Mesenchymal stem cell (in vitro differentiated cells and primary cell): ENCODE results near the gene IWS1.
A peak's percentile ranks its signal among the peaks of the same experiment; 100 is the strongest.
"Not testable (repeated sequence)": the region's sequence is repeated elsewhere in the genome, so short reads cannot be mapped to it uniquely, and the experiment has no call there.

Source experiments
- DNase-seq: peaks from one replicate; pipeline ENCODE4 v3.0.0-alpha.2; 2013
- H2AFZ ChIP-seq: one replicate; pipeline ENCODE4 v1.6.1; 2013; ENCODE audit warnings: low read depth, mild to moderate bottlenecking, control low read depth, inconsistent platforms, low read length, moderate library complexity
- H2AK5ac ChIP-seq: 2 replicates; pipeline ENCODE4 v1.6.1; 2013; ENCODE audit warnings: low read length, moderate library complexity, mild to moderate bottlenecking, inconsistent platforms; ENCODE audit not compliant: severe bottlenecking
- H2BK120ac ChIP-seq: one replicate; pipeline ENCODE4 v1.6.1; 2013; ENCODE audit warnings: low read depth, mild to moderate bottlenecking, inconsistent platforms, low read length, moderate library complexity
- H2BK12ac ChIP-seq, 2 experiments: one replicate each; pipeline ENCODE4 v1.6.1; 2013; ENCODE audit warnings: inconsistent platforms in 2 of 2, low read length in 2 of 2, mild to moderate bottlenecking in 2 of 2, moderate library complexity in 2 of 2, control low read depth in 1 of 2
- H2BK15ac ChIP-seq: one replicate; pipeline ENCODE4 v1.6.1; 2013; ENCODE audit warnings: mild to moderate bottlenecking, low read depth, inconsistent platforms; ENCODE audit not compliant: poor library complexity, severe bottlenecking
- H2BK5ac ChIP-seq: 2 replicates; pipeline ENCODE4 v1.6.1; 2013; ENCODE audit warnings: low read depth, mild to moderate bottlenecking, low read length, control low read depth, inconsistent platforms; ENCODE audit not compliant: poor library complexity, severe bottlenecking
- H3K14ac ChIP-seq, 2 experiments: one replicate each; pipeline ENCODE4 v1.6.1; 2013; ENCODE audit warnings: inconsistent platforms in 2 of 2, low read length in 2 of 2, control low read depth in 1 of 2, mild to moderate bottlenecking in 1 of 2, moderate library complexity in 1 of 2
- H3K18ac ChIP-seq, 2 experiments: one replicate each; pipeline ENCODE4 v1.6.1; 2013; ENCODE audit warnings: inconsistent platforms in 2 of 2, low read length in 2 of 2, control low read depth in 1 of 2, low read depth in 1 of 2, mild to moderate bottlenecking in 1 of 2
- H3K23ac ChIP-seq, 2 experiments: one replicate each; pipeline ENCODE4 v1.6.1; 2013; ENCODE audit warnings: inconsistent platforms in 2 of 2, low read length in 2 of 2, mild to moderate bottlenecking in 2 of 2, moderate library complexity in 2 of 2, control low read depth in 1 of 2
- H3K27ac ChIP-seq: 2 replicates; pipeline ENCODE4 v1.5.1; 2013; ENCODE audit warnings: mild to moderate bottlenecking, moderate library complexity, low read length, control low read depth, inconsistent platforms; ENCODE audit not compliant: poor library complexity, severe bottlenecking
- H3K27me3 ChIP-seq, 2 experiments: 2 replicates each; pipeline versions ENCODE4 v1.6.1 to v1.7.0; 2013; ENCODE audit warnings: low read length in 2 of 2, mild to moderate bottlenecking in 2 of 2, moderate library complexity in 2 of 2, control low read depth in 1 of 2, inconsistent platforms in 1 of 2; ENCODE audit not compliant: control insufficient read depth in 1 of 2, insufficient read depth in 1 of 2
- H3K36me3 ChIP-seq, 2 experiments: 2 replicates each; pipeline versions ENCODE4 v1.6.1 to v1.7.0; 2013; ENCODE audit warnings: low read length in 2 of 2, control low read depth in 1 of 2, inconsistent platforms in 1 of 2, low read depth in 1 of 2, mild to moderate bottlenecking in 1 of 2; ENCODE audit not compliant: insufficient read depth in 2 of 2, control insufficient read depth in 1 of 2
- H3K4ac ChIP-seq, 2 experiments: one replicate each; pipeline ENCODE4 v1.6.1; 2013; ENCODE audit warnings: inconsistent platforms in 2 of 2, low read length in 2 of 2, mild to moderate bottlenecking in 2 of 2, moderate library complexity in 2 of 2, control low read depth in 1 of 2, low read depth in 1 of 2
- H3K4me1 ChIP-seq: 2 replicates; pipeline ENCODE4 v1.6.1; 2013; ENCODE audit warnings: low read depth, low read length, control low read depth; ENCODE audit not compliant: control insufficient read depth, insufficient read depth
- H3K4me2 ChIP-seq: 2 replicates; pipeline ENCODE4 v1.6.1; 2013; ENCODE audit warnings: low read length, mild to moderate bottlenecking, inconsistent platforms; ENCODE audit not compliant: poor library complexity, severe bottlenecking
- H3K4me3 ChIP-seq, 2 experiments: 2 replicates each; pipeline versions ENCODE4 v1.5.1 to v1.7.0; 2013; ENCODE audit warnings: low read length in 2 of 2, mild to moderate bottlenecking in 2 of 2, control low read depth in 1 of 2, low read depth in 1 of 2; ENCODE audit not compliant: insufficient read depth in 1 of 2
- H3K79me1 ChIP-seq: replicated peaks from 2 replicates; pipeline ENCODE4 v1.6.1; 2013; ENCODE audit warnings: mild to moderate bottlenecking, control low read depth, low read length, inconsistent platforms; ENCODE audit not compliant: poor library complexity, severe bottlenecking
- H3K9ac ChIP-seq: 2 replicates; pipeline ENCODE4 v1.7.0; 2013; ENCODE audit warnings: mild to moderate bottlenecking, low read length, moderate library complexity
- H3K9me3 ChIP-seq: 2 replicates; pipeline ENCODE4 v1.7.0; 2013; ENCODE audit warnings: mild to moderate bottlenecking, low read length; ENCODE audit not compliant: control insufficient read depth
- H4K8ac ChIP-seq: one replicate; pipeline ENCODE4 v1.6.1; 2013; ENCODE audit warnings: inconsistent platforms, mild to moderate bottlenecking, low read length, moderate library complexity
- H4K91ac ChIP-seq: one replicate; pipeline ENCODE4 v1.6.1; 2013; ENCODE audit warnings: mild to moderate bottlenecking, low read length, inconsistent platforms
- WGBS: methylation state at CpG from one replicate; pipeline ENCODE4 v1.1.7; 2013; ENCODE audit warnings: mixed read lengths; 5-methylcytosine and 5-hydroxymethylcytosine counted together

IWS1 gene

GRCh38 chr2:127528487-127528886 lies 2.2 kb upstream of the IWS1 start:
- no peak overlapping the region for H2BK5ac ChIP-seq
- no peak overlapping the region for H2BK15ac ChIP-seq
- H3K23ac ChIP-seq, result no peak overlapping the region
- 57% methylated on average over 4 of the region's 4 CpGs for WGBS
- no peak overlapping the region for H3K9ac ChIP-seq
- H3K27ac ChIP-seq, result no peak overlapping the region
- H3K4me1 ChIP-seq, result peaks cover 5% of the 10 kb centered on the region
- peak overlapping the region; percentile 19 for H4K8ac ChIP-seq
- no peak overlapping the region for H3K4me2 ChIP-seq
- H3K27me3 ChIP-seq, result peaks cover 7 to 10% of the 10 kb centered on the region in 2 experiments
- no peak overlapping the region for H2AFZ ChIP-seq
- no peak for DNase-seq
- no peak overlapping the region for H2AK5ac ChIP-seq
- H3K18ac ChIP-seq, result no peak overlapping the region
- no peak overlapping the region for H4K91ac ChIP-seq
- H3K4me3 ChIP-seq, result no peak overlapping the region
- H3K4ac ChIP-seq, result no peak overlapping the region
- no peak overlapping the region for H2BK12ac ChIP-seq
- no peaks in the 10 kb centered on the region for H3K79me1 ChIP-seq
- H3K14ac ChIP-seq, result no peak overlapping the region
- no peaks in the 10 kb centered on the region for H3K9me3 ChIP-seq
- no peak overlapping the region for H2BK120ac ChIP-seq
- H3K36me3 ChIP-seq, result peaks cover 0 to 3% of the 10 kb centered on the region in 2 experiments

GRCh38 chr2:127527001-127527804 lies 914 bp upstream of the IWS1 start:
- WGBS, result 35% methylated on average over 12 of the region's 13 CpGs

GRCh38 chr2:127525691-127526131 lies 578 bp downstream of the IWS1 start:
- H4K8ac ChIP-seq, result peak overlapping the region; percentile 92
- H3K27me3 ChIP-seq, result no peaks in the 10 kb centered on the region
- H3K4ac ChIP-seq, result peak overlapping the region; percentile 85 to 99
- no peaks in the 10 kb centered on the region for H3K79me1 ChIP-seq
- no peaks in the 10 kb centered on the region for H3K9me3 ChIP-seq
- peak overlapping the region; percentile 90 for H4K91ac ChIP-seq
- peak overlapping the region in 1 of 2 experiments; percentile 88 for H3K23ac ChIP-seq
- H3K27ac ChIP-seq, result peak overlapping the region; percentile 95
- no peak overlapping the region for H2BK12ac ChIP-seq
- H3K18ac ChIP-seq, result peak overlapping the region; percentile 88 to 98
- H2BK120ac ChIP-seq, result peak overlapping the region; percentile 77
- under 1% methylated on average over 19 of the region's 19 CpGs for WGBS
- peak overlapping the region; percentile 91 for H2BK15ac ChIP-seq
- peaks cover 5% of the 10 kb centered on the region for H3K4me1 ChIP-seq
- peak overlapping the region; percentile 49 for H2BK5ac ChIP-seq
- H3K4me3 ChIP-seq, result peak overlapping the region; percentile 87 to 97
- peak overlapping the region; percentile 79 for H3K4me2 ChIP-seq
- H2AK5ac ChIP-seq, result no peak overlapping the region
- H3K36me3 ChIP-seq, result peaks cover 3 to 28% of the 10 kb centered on the region in 2 experiments
- peak overlapping the region in 1 of 2 experiments; percentile 87 for H3K14ac ChIP-seq
- DNase-seq, result peak; percentile 70
- H3K9ac ChIP-seq, result peak overlapping the region; percentile 98
- peak overlapping the region; percentile 63 for H2AFZ ChIP-seq

More at GRCh38 chr2:127527001-127527804, 914 bp upstream of the IWS1 start:
- no peak for DNase-seq
- Histone ChIP-seq H4K91ac (no peak overlapping the region), H2BK5ac (no peak overlapping the region), H2BK15ac (peak overlapping the region; percentile 54), H2BK120ac (no peak overlapping the region), H3K4me1 (peaks cover 5% of the 10 kb centered on the region), H3K9ac (peak overlapping the region; percentile 98), H3K27me3 (peaks cover 0 to 2% of the 10 kb centered on the region in 2 experiments), H4K8ac (peak overlapping the region; percentile 89), H3K27ac (peak overlapping the region; percentile 95), H3K23ac (no peak overlapping the region), H2AFZ (peak overlapping the region; percentile 54), H2BK12ac (no peak overlapping the region), H3K14ac (no peak overlapping the region), H3K4me3 (peak overlapping the region in 1 of 2 experiments; percentile 97), H3K36me3 (peaks cover 3 to 16% of the 10 kb centered on the region in 2 experiments), H3K79me1 (no peaks in the 10 kb centered on the region), H3K4me2 (peak overlapping the region; percentile 85), H3K4ac (peak overlapping the region in 1 of 2 experiments; percentile 77), H3K18ac (peak overlapping the region; percentile 11 to 45), H2AK5ac (peak overlapping the region; percentile 53), H3K9me3 (no peaks in the 10 kb centered on the region)

- H2BK120ac ChIP-seq, H3K4me1 ChIP-seq, H3K27me3 ChIP-seq, DNase-seq, H3K4me2 ChIP-seq, H2BK15ac ChIP-seq, H3K23ac ChIP-seq, H4K8ac ChIP-seq, H2BK5ac ChIP-seq, H3K79me1 ChIP-seq, H3K9me3 ChIP-seq, H3K27ac ChIP-seq, H3K18ac ChIP-seq, H2BK12ac ChIP-seq, H3K9ac ChIP-seq, H3K4ac ChIP-seq, H4K91ac ChIP-seq, H2AFZ ChIP-seq, H3K4me3 ChIP-seq, H3K14ac ChIP-seq, H2AK5ac ChIP-seq: not testable (repeated sequence)
- WGBS, result 90% methylated on average over 3 of the region's 7 CpGs
- H3K36me3 ChIP-seq, result peaks cover 3 to 39% of the 10 kb centered on the region in 2 experiments
These were observed 2.0 kb downstream of the IWS1 start for GRCh38 chr2:127524198-127524834.
